Stimulated activated CD8-positive, alpha-beta memory T cell treated with anti-CD3 and anti-CD28 coated beads, Interleukin-4, amount 100 ng/mL, for 4 hours (primary cell): ENCODE data around the gene FLACC1.
"Not testable (repeated sequence)": the region's sequence is repeated elsewhere in the genome, so short reads cannot be mapped to it uniquely, and the experiment has no call there.

Source experiments
- DNase-seq, 2 donors: peaks; one replicate each; pipeline ENCODE4 v3.0.0-alpha.2; 2020; ENCODE audit warnings: low read depth in 2 of 2, low spot score in 1 of 2

The FLACC1 gene

GRCh38 chr2:201257381-201257955 lies 99.7 kb downstream of the FLACC1 start:
- no peak for DNase-seq

GRCh38 chr2:201256082-201256481 lies 101.1 kb downstream of the FLACC1 start:
- no peak for DNase-seq

- DNase-seq = no peak
These were observed 101.6 kb downstream of the FLACC1 start for GRCh38 chr2:201255408-201256033.

GRCh38 chr2:201254081-201254730 lies 102.9 kb downstream of the FLACC1 start:
- DNase-seq = no peak

- DNase-seq = no peak
These were observed 106.4 kb downstream of the FLACC1 start for GRCh38 chr2:201250741-201251140.

GRCh38 chr2:201249889-201250288 lies 107.3 kb downstream of the FLACC1 start:
- DNase-seq = no peak

- no peak for DNase-seq
These were observed 108.8 kb downstream of the FLACC1 start for GRCh38 chr2:201248288-201248844.

- DNase-seq = no peak
These were observed 110.9 kb downstream of the FLACC1 start for GRCh38 chr2:201246280-201246679.

- DNase-seq = no peak
These were observed 112.3 kb downstream of the FLACC1 start for GRCh38 chr2:201244829-201245228.

GRCh38 chr2:201242571-201243277 lies 114.4 kb downstream of the FLACC1 start:
- DNase-seq = no peak

- DNase-seq = not testable (repeated sequence)
These were observed 117.8 kb downstream of the FLACC1 start for GRCh38 chr2:201239167-201239935.
